GM10847 (cell line): ENCODE results near the gene LTO1.

Source experiments
- POLR2A ChIP-seq: IDR thresholded peaks from 2 replicates; pipeline ENCODE4 v1.6.1; 2011; ENCODE audit not compliant: insufficient read length; ENCODE audit errors: extremely low read depth

LTO1 gene

DNA sequence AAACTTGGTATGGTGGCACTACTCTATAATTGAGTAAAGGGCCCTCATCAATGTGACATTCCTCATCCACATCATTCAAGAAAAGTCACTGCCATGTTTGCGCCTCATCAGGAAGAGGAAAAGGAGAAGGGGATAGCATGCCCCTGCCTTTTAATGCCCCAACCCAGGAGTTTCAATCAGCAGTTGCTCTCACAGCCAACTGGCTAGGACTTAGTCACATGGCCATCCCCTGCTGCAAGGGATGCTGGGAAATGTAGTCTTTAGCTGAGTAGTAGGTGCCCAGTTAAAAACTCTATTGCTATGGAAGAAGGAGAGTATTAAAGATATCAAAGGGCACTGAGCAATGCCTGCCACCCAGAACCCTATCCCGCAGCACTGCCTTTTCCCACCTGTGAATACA lies 45.1 kb downstream of the LTO1 start:
- no peak for TF ChIP-seq POLR2A

GRCh38 chr11:69627551-69627950 lies 47.6 kb downstream of the LTO1 start:
- TF ChIP-seq POLR2A, result no peak

- no peak for TF ChIP-seq POLR2A
Observed at GRCh38 chr11:69625476-69625875, 49.7 kb downstream of the LTO1 start.

GRCh38 chr11:69624293-69624692 lies 50.9 kb downstream of the LTO1 start:
- no peak for TF ChIP-seq POLR2A

- TF ChIP-seq POLR2A, result no peak
Observed at GRCh38 chr11:69620683-69621290, 54.4 kb downstream of the LTO1 start.

- TF ChIP-seq POLR2A, result no peak
Observed at GRCh38 chr11:69618237-69618636, 56.9 kb downstream of the LTO1 start.

DNA sequence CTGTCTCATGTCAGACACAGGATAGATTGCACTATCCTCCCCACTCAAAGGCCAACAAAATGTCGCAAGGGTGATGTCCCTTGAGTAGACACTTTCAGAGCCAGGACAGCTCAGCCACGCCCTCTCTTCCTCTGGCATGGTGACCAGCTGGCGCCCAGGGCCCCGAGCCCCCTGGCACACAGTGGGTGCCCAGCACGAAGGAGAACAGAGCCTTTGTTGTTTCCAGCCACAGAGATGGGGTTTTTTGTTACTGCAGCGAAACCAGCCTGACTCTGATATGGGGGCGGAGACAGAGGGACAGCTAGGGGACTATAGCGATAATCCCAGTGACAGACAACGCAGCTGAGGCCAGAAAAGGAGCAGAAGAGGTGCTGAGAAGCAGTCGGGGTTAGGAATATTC lies 57.5 kb downstream of the LTO1 start:
- TF ChIP-seq POLR2A, result no peak

DNA sequence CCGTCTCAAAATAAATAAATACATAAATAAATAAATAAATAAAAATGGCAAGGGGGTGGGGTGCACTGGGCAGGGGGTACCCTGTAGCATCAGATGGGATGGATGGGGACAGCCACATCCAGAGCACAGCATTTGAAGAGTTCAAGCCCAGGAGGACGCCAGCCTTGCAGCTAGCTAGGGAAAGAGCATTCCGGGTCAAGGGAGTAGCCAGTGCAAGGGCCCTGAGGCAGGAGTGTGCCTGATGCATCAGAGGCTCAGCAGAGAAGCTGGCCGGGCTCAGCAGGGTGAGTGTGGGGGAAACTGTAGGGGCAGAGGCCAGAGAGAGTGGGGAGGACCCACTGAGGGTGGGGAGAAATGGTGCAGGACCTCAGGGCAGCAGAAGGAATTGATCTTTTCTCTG lies 57.9 kb downstream of the LTO1 start:
- no peak for TF ChIP-seq POLR2A
